A673 (cell line): ENCODE results near the gene CTNNBL1. TPM values are rescaled to one million over a fixed set of nuclear protein-coding genes. Genes with fewer than 3 reads are reported as not detected.

Experiments used
- BruUV-seq: library from RNA; stranded (reverse); fragments of 400-500 nt; replicated peaks from 2 replicates; lab custom pipeline; 2021; lab: Mats Ljungman, UMichigan
- CTCF ChIA-PET: fragments of 300-600 bp; sonication (Branson Sonifier 250); formaldehyde crosslinking; loops from one replicate; lab custom pipeline; 2022; ENCODE audit warnings: antibody characterized with exemption; lab: Charles Lee
- POLR2A ChIA-PET: fragments of 300-600 bp; sonication (Branson Sonifier 250); formaldehyde crosslinking; loops from one replicate; lab custom pipeline; 2022; ENCODE audit warnings: antibody characterized with exemption; ENCODE audit not compliant: low non-redundant PET; lab: Charles Lee
- DNase-seq: peaks from one replicate; pipeline ENCODE4 v3.0.0-alpha.2; 2015; ENCODE audit warnings: low spot score
- H3K27ac ChIP-seq: fragments of 200-600 bp; sonication (generic); 2 replicates; pipeline ENCODE4 v1.5.1; 2016; ENCODE audit warnings: mixed run types, low read depth, mild to moderate bottlenecking, mixed read lengths, antibody characterized with exemption, low read length; ENCODE audit not compliant: poor library complexity, severe bottlenecking
- H3K27me3 ChIP-seq: fragments of 200-600 bp; sonication (generic); replicated peaks from 2 replicates; pipeline ENCODE4 v1.6.1; 2017; ENCODE audit warnings: mixed run types, low read depth, mild to moderate bottlenecking, mixed read lengths, antibody characterized with exemption, low read length; ENCODE audit not compliant: insufficient read depth, poor library complexity
- H3K36me3 ChIP-seq: fragments of 200-600 bp; sonication (generic); 2 replicates; pipeline ENCODE4 v1.6.1; 2016; ENCODE audit warnings: mixed run types, mild to moderate bottlenecking, mixed read lengths, antibody characterized with exemption, low read length; ENCODE audit not compliant: insufficient read depth, poor library complexity, severe bottlenecking
- H3K4me1 ChIP-seq: fragments of 200-600 bp; sonication (generic); 2 replicates; pipeline ENCODE4 v1.6.1; 2017; ENCODE audit warnings: mixed run types, mild to moderate bottlenecking, mixed read lengths, antibody characterized with exemption, low read length; ENCODE audit not compliant: insufficient read depth, poor library complexity, severe bottlenecking
- H3K4me3 ChIP-seq: fragments of 200-600 bp; sonication (generic); 2 replicates; pipeline ENCODE4 v1.5.1; 2016; ENCODE audit warnings: low read depth, mixed run types, mild to moderate bottlenecking, mixed read lengths, low read length; ENCODE audit not compliant: poor library complexity, severe bottlenecking
- H3K9me3 ChIP-seq: fragments of 200-600 bp; sonication (generic); 2 replicates; pipeline ENCODE4 v1.6.1; 2016; ENCODE audit warnings: mixed run types, low read depth, mild to moderate bottlenecking, mixed read lengths, antibody characterized with exemption, low read length; ENCODE audit not compliant: poor library complexity, severe bottlenecking
- CTCF ChIP-seq: fragments of 300-800, 200-600 bp; sonication (generic); conservative IDR thresholded peaks from 2 replicates; pipeline ENCODE4 v1.5.1; 2017; ENCODE audit warnings: low read depth, mild to moderate bottlenecking, antibody characterized with exemption, low read length, moderate library complexity, mixed read lengths
- EZH2 ChIP-seq: fragments of 200-600 bp; sonication (generic); IDR thresholded peaks from 2 replicates; pipeline ENCODE4 v1.6.1; 2017; ENCODE audit warnings: borderline replicate concordance, low read depth, mild to moderate bottlenecking, mixed read lengths, antibody characterized with exemption, low read length; ENCODE audit not compliant: poor library complexity, severe bottlenecking
- intact Hi-C: fragments of 100-400 bp; cut with micrococcal nuclease; formaldehyde crosslinking; loops from one replicate; pipeline ENCODE4 v1.10.0; 2022; ENCODE audit not compliant: unreplicated experiment
- total RNA-seq: library from RNA; stranded (reverse); gene quantifications from 2 replicates; pipeline ENCODE4 v1.2.3, GENCODE V29; 2021

Gene CTNNBL1
- total RNA-seq, 1 experiment from 2014 or later = 88.5 TPM

GRCh38 chr20:37866051-37866450, 172.2 kb downstream of the CTNNBL1 start:
- Histone ChIP-seq H3K27ac (no peak overlapping the region), H3K4me1 (peaks cover 44% of the 10 kb centered on the region), H3K27me3 (no peaks in the 10 kb centered on the region), H3K4me3 (no peak overlapping the region), H3K9me3 (no peaks in the 10 kb centered on the region), H3K36me3 (no peaks in the 10 kb centered on the region)
- POLR2A ChIA-PET = no interaction called here
- CTCF ChIA-PET = no interaction called here
- TF ChIP-seq EZH2 = no peak
- no peak for DNase-seq
- BruUV-seq = no TSS peak
- intact Hi-C loops = no loop called here

- H3K9me3 ChIP-seq = no peaks in the 10 kb centered on the region
- POLR2A ChIA-PET = no interaction called here
- intact Hi-C loops = no loop called here
- no peaks in the 10 kb centered on the region for H3K36me3 ChIP-seq
- CTCF ChIA-PET = no interaction called here
- TF ChIP-seq CTCF (no peak), EZH2 (no peak)
- BruUV-seq = no TSS peak
- no peak overlapping the region for H3K4me3 ChIP-seq
- DNase-seq = no peak
- no peaks in the 10 kb centered on the region for H3K27me3 ChIP-seq
- no peak overlapping the region for H3K27ac ChIP-seq
- H3K4me1 ChIP-seq = peaks cover 44% of the 10 kb centered on the region
Observed at GRCh38 chr20:37867289-37868195, 173.7 kb downstream of the CTNNBL1 start.

- H3K36me3 ChIP-seq = no peaks in the 10 kb centered on the region
- H3K4me1 ChIP-seq = peaks cover 35% of the 10 kb centered on the region
- no TSS peak for BruUV-seq
- H3K4me3 ChIP-seq = no peak overlapping the region
- no peaks in the 10 kb centered on the region for H3K27me3 ChIP-seq
- DNase-seq = no peak
- TF ChIP-seq CTCF = no peak
- TF ChIP-seq EZH2 = no peak
- ChIA-PET CTCF (no interaction called here), POLR2A (no interaction called here)
- intact Hi-C loops = no loop called here
- H3K9me3 ChIP-seq = no peaks in the 10 kb centered on the region
- no peak overlapping the region for H3K27ac ChIP-seq
Observed at GRCh38 chr20:37868851-37869333, 175.1 kb downstream of the CTNNBL1 start.
